CMK (cell line): ENCODE results near the gene ZNF319.

Experiments
- DNase-seq: peaks from one replicate; pipeline ENCODE4 v3.0.0-alpha.2; 2010; ENCODE audit warnings: low read depth

Gene ZNF319

GRCh38 chr16:57999971-58000705 is at the start of gene ZNF319:
Gene ZNF319 (minus strand): TSS chr16:58000672. CDS start chr16:57998265, 2,407 bp downstream.
- DNase-seq: no peak

GRCh38 chr16:58049232-58050185 is 49.0 kb upstream of the ZNF319 start:
- no peak for DNase-seq

- no peak for DNase-seq
Measured at GRCh38 chr16:58048494-58049231, 48.2 kb upstream of the ZNF319 start.

- no peak for DNase-seq
Measured at GRCh38 chr16:58047557-58048348, 47.3 kb upstream of the ZNF319 start.

- no peak for DNase-seq
Measured at GRCh38 chr16:58046936-58047335, 46.5 kb upstream of the ZNF319 start.

- DNase-seq: no peak
Measured at GRCh38 chr16:58046054-58046881, 45.8 kb upstream of the ZNF319 start.

- DNase-seq: no peak
Measured at GRCh38 chr16:58045096-58045495, 44.6 kb upstream of the ZNF319 start.

- DNase-seq: no peak
Measured at GRCh38 chr16:58044266-58045019, 44.0 kb upstream of the ZNF319 start.

- no peak for DNase-seq
Measured at GRCh38 chr16:58043571-58044155, 43.2 kb upstream of the ZNF319 start.

GRCh38 chr16:58042886-58043515 is 42.5 kb upstream of the ZNF319 start:
- no peak for DNase-seq

- no peak for DNase-seq
Measured at GRCh38 chr16:58042001-58042885, 41.8 kb upstream of the ZNF319 start.

GRCh38 chr16:58041628-58041955 is 41.1 kb upstream of the ZNF319 start:
- no peak for DNase-seq

- no peak for DNase-seq
Measured at GRCh38 chr16:58040945-58041627, 40.6 kb upstream of the ZNF319 start.

GRCh38 chr16:58040496-58040846 is 40.0 kb upstream of the ZNF319 start:
- DNase-seq: no peak

- DNase-seq: no peak
Measured at GRCh38 chr16:58039829-58040495, 39.5 kb upstream of the ZNF319 start.

- DNase-seq: no peak
Measured at GRCh38 chr16:58038219-58038641, 37.8 kb upstream of the ZNF319 start.
